HEK293 (cell line): Measurements from ENCODE around the gene MC1R.
A peak's percentile ranks its signal among the peaks of the same experiment; 100 is the strongest.

ENCODE experiments used
- CTCF ChIA-PET: fragments of 350-600 bp; formaldehyde crosslinking; extraction: SDS; loops from one replicate; lab custom pipeline; 2021; ENCODE audit warnings: antibody characterized with exemption; lab: Yijun Ruan, JAX
- POLR2A ChIA-PET: fragments of 300-600 bp; formaldehyde crosslinking; extraction: SDS; loops from one replicate; lab custom pipeline; 2020; ENCODE audit warnings: antibody characterized with exemption, inconsistent platforms; lab: Yijun Ruan, JAX
- H3K27ac ChIP-seq: fragments of 200-500 bp; sonication (Bioruptor generic); 2 replicates; pipeline ENCODE4 v1.5.1; 2014; ENCODE audit warnings: low read depth, low read length, control low read depth, inconsistent platforms; ENCODE audit errors: extremely low read depth
- H3K36me3 ChIP-seq, 2 experiments: fragments of 200-500 bp in 1 of 2; sonication (Bioruptor generic) in 1 of 2; 1 replicate in 1 of 2; 2 replicates in 1 of 2; pipeline ENCODE4 v1.5.1; 2014 to 2017; ENCODE audit warnings: inconsistent platforms in 2 of 2, low read length in 2 of 2; ENCODE audit not compliant: control insufficient read depth in 2 of 2, insufficient read depth in 1 of 2
- H3K4me1 ChIP-seq: fragments of 200-500 bp; sonication (Bioruptor generic); 2 replicates; pipeline ENCODE4 v1.5.1; 2014; ENCODE audit warnings: mild to moderate bottlenecking, low read length, inconsistent platforms; ENCODE audit not compliant: control insufficient read depth, insufficient read depth
- H3K4me3 ChIP-seq: 2 replicates; pipeline ENCODE4 v1.5.1; 2011; ENCODE audit warnings: low read depth, mild to moderate bottlenecking, control low read depth, low read length, moderate library complexity
- H3K9me3 ChIP-seq: fragments of 200-500 bp; sonication (Bioruptor generic); 2 replicates; pipeline ENCODE4 v1.5.1; 2014; ENCODE audit warnings: low read depth, low read length, inconsistent platforms; ENCODE audit not compliant: control insufficient read depth, insufficient read depth
- BCL11B ChIP-seq: fragments of 450-650 bp; formaldehyde crosslinking; IDR thresholded peaks from 2 replicates; pipeline ENCODE4 v1.5.1; 2016; ENCODE audit warnings: low read depth, missing biosample characterization, missing genetic modification characterization
- CTCF ChIP-seq: fragments of 450-650 bp; formaldehyde crosslinking; IDR thresholded peaks from 2 replicates; pipeline ENCODE4 v1.5.1; 2016; ENCODE audit warnings: missing biosample characterization, missing genetic modification characterization
- KLF1 ChIP-seq: fragments of 450-650 bp; formaldehyde crosslinking; IDR thresholded peaks from 2 replicates; pipeline ENCODE4 v1.5.1; 2016; ENCODE audit warnings: missing biosample characterization, missing genetic modification characterization
- KLF10 ChIP-seq: fragments of 450-650 bp; IDR thresholded peaks from 2 replicates; pipeline ENCODE4 v1.5.1; 2018; ENCODE audit warnings: missing biosample characterization, mild to moderate bottlenecking, missing genetic modification characterization
- MYNN ChIP-seq: fragments of 450-650 bp; formaldehyde crosslinking; IDR thresholded peaks from 2 replicates; pipeline ENCODE4 v1.5.1; 2016; ENCODE audit warnings: missing biosample characterization, missing genetic modification characterization, borderline replicate concordance
- ZFP3 ChIP-seq: fragments of 450-650 bp; formaldehyde crosslinking; IDR thresholded peaks from 2 replicates; pipeline ENCODE4 v1.5.1; 2016; ENCODE audit warnings: low read depth, missing biosample characterization, missing genetic modification characterization
- ZNF121 ChIP-seq: fragments of 450-650 bp; formaldehyde crosslinking; IDR thresholded peaks from 2 replicates; pipeline ENCODE4 v1.5.1; 2016; ENCODE audit warnings: missing biosample characterization, missing genetic modification characterization
- ZNF148 ChIP-seq: fragments of 450-650 bp; formaldehyde crosslinking; IDR thresholded peaks from 2 replicates; pipeline ENCODE4 v1.5.0; 2017; ENCODE audit warnings: missing biosample characterization, missing genetic modification characterization, borderline replicate concordance
- ZNF18 ChIP-seq: fragments of 450-650 bp; formaldehyde crosslinking; IDR thresholded peaks from 2 replicates; pipeline ENCODE4 v1.5.1; 2016; ENCODE audit warnings: missing biosample characterization, missing genetic modification characterization
- ZNF37A ChIP-seq: fragments of 450-650 bp; IDR thresholded peaks from 2 replicates; pipeline ENCODE4 v1.5.1; 2018; ENCODE audit warnings: missing biosample characterization, missing genetic modification characterization
- ZNF488 ChIP-seq: fragments of 450-650 bp; formaldehyde crosslinking; IDR thresholded peaks from 2 replicates; pipeline ENCODE4 v1.5.1; 2016; ENCODE audit warnings: missing biosample characterization, missing genetic modification characterization
- ZNF580 ChIP-seq: fragments of 450-650 bp; formaldehyde crosslinking; IDR thresholded peaks from 2 replicates; pipeline ENCODE4 v1.5.1; 2016; ENCODE audit warnings: missing biosample characterization, missing genetic modification characterization
- ZNF596 ChIP-seq: fragments of 450-650 bp; IDR thresholded peaks from 2 replicates; pipeline ENCODE4 v1.5.0; 2018; ENCODE audit warnings: missing biosample characterization, mild to moderate bottlenecking, missing genetic modification characterization, moderate library complexity
- ZNF626 ChIP-seq: fragments of 450-650 bp; sonication (Bioruptor Pico); formaldehyde crosslinking; IDR thresholded peaks from 2 replicates; pipeline ENCODE4 v1.5.1; 2018; ENCODE audit warnings: missing biosample characterization, missing genetic modification characterization, inconsistent platforms
- ZSCAN23 ChIP-seq: fragments of 450-650 bp; formaldehyde crosslinking; IDR thresholded peaks from 2 replicates; pipeline ENCODE4 v1.5.1; 2016; ENCODE audit warnings: missing biosample characterization, missing genetic modification characterization

The MC1R gene

GRCh38 chr16:89880477-89881367 is 37.9 kb upstream of the MC1R start:
- no peaks in the 10 kb centered on the region for H3K4me1 ChIP-seq
- no peak overlapping the region for H3K4me3 ChIP-seq
- no peaks in the 10 kb centered on the region for H3K9me3 ChIP-seq
- POLR2A ChIA-PET = no interaction called here
- peaks cover 25 to 75% of the 10 kb centered on the region in 2 experiments for H3K36me3 ChIP-seq
- H3K27ac ChIP-seq = no peak overlapping the region
- TF ChIP-seq MYNN (no peak), ZNF121 (tag by site-specific recombination) (peak; percentile 95), BCL11B (no peak)
- CTCF ChIA-PET = interaction anchor here (0.6 to 1.7 kb wide), 2 partner anchors 30 to 69 kb away, joined by 3 to 5 read pairs; no protein-coding TSS in a partner anchor

- Histone ChIP-seq H3K36me3 (peaks cover 27 to 74% of the 10 kb centered on the region in 2 experiments; a peak in 2 of 3 replicates), H3K4me1 (no peaks in the 10 kb centered on the region), H3K9me3 (no peaks in the 10 kb centered on the region), H3K4me3 (no peak overlapping the region), H3K27ac (no peak overlapping the region)
- ChIA-PET POLR2A (no interaction called here), CTCF (interaction anchor here (0.6 to 1.7 kb wide), 2 partner anchors 29 to 126 kb away, joined by 3 to 5 read pairs; no protein-coding TSS in a partner anchor)
- TF ChIP-seq KLF1 (tag by site-specific recombination) (no peak), ZFP3 (tag by site-specific recombination) (no peak), ZNF626 (tag by site-specific recombination) (no peak), KLF10 (no peak), ZNF148 (tag by site-specific recombination) (no peak), ZNF18 (no peak), CTCF (tag by site-specific recombination) (no peak), ZNF580 (tag by site-specific recombination) (no peak), ZSCAN23 (tag by site-specific recombination) (no peak), ZNF488 (tag by site-specific recombination) (no peak), ZNF596 (tag by site-specific recombination) (no peak), ZNF37A (tag by site-specific recombination) (no peak)
Observed at GRCh38 chr16:89881368-89881730, 37.3 kb upstream of the MC1R start.
